HEK293 (cell line): ENCODE results near the gene DIS3L2.
A peak's percentile ranks its signal among the peaks of the same experiment; 100 is the strongest.
"Not testable (repeated sequence)": the region's sequence is repeated elsewhere in the genome, so short reads cannot be mapped to it uniquely, and the experiment has no call there.

Experiments used
- CTCF ChIA-PET: fragments of 350-600 bp; formaldehyde crosslinking; extraction: SDS; loops from one replicate; lab custom pipeline; 2021; ENCODE audit warnings: antibody characterized with exemption; lab: Yijun Ruan, JAX
- POLR2A ChIA-PET: fragments of 300-600 bp; formaldehyde crosslinking; extraction: SDS; loops from one replicate; lab custom pipeline; 2020; ENCODE audit warnings: antibody characterized with exemption, inconsistent platforms; lab: Yijun Ruan, JAX
- H3K27ac ChIP-seq: fragments of 200-500 bp; sonication (Bioruptor generic); 2 replicates; pipeline ENCODE4 v1.5.1; 2014; ENCODE audit warnings: low read depth, low read length, control low read depth, inconsistent platforms; ENCODE audit errors: extremely low read depth
- H3K36me3 ChIP-seq, 2 experiments: fragments of 200-500 bp in 1 of 2; sonication (Bioruptor generic) in 1 of 2; 1 replicate in 1 of 2; 2 replicates in 1 of 2; pipeline ENCODE4 v1.5.1; 2014 to 2017; ENCODE audit warnings: inconsistent platforms in 2 of 2, low read length in 2 of 2; ENCODE audit not compliant: control insufficient read depth in 2 of 2, insufficient read depth in 1 of 2
- H3K4me1 ChIP-seq: fragments of 200-500 bp; sonication (Bioruptor generic); 2 replicates; pipeline ENCODE4 v1.5.1; 2014; ENCODE audit warnings: mild to moderate bottlenecking, low read length, inconsistent platforms; ENCODE audit not compliant: control insufficient read depth, insufficient read depth
- H3K4me3 ChIP-seq: 2 replicates; pipeline ENCODE4 v1.5.1; 2011; ENCODE audit warnings: low read depth, mild to moderate bottlenecking, control low read depth, low read length, moderate library complexity
- H3K9me3 ChIP-seq: fragments of 200-500 bp; sonication (Bioruptor generic); 2 replicates; pipeline ENCODE4 v1.5.1; 2014; ENCODE audit warnings: low read depth, low read length, inconsistent platforms; ENCODE audit not compliant: control insufficient read depth, insufficient read depth
- ZFHX2 ChIP-seq: fragments of 450-650 bp; formaldehyde crosslinking; conservative IDR thresholded peaks from 2 replicates; pipeline ENCODE4 v1.5.1; 2016; ENCODE audit warnings: missing biosample characterization, missing genetic modification characterization
- ZNF157 ChIP-seq: fragments of 450-650 bp; formaldehyde crosslinking; IDR thresholded peaks from 2 replicates; pipeline ENCODE4 v1.5.1; 2016; ENCODE audit warnings: missing biosample characterization, missing genetic modification characterization
- ZNF223 ChIP-seq: fragments of 450-650 bp; formaldehyde crosslinking; IDR thresholded peaks from 2 replicates; pipeline ENCODE4 v1.5.1; 2016; ENCODE audit warnings: missing biosample characterization, missing genetic modification characterization
- ZNF530 ChIP-seq: fragments of 450-650 bp; formaldehyde crosslinking; IDR thresholded peaks from 2 replicates; pipeline ENCODE4 v1.5.1; 2016; ENCODE audit warnings: low read depth, missing biosample characterization, missing genetic modification characterization
- ZNF548 ChIP-seq: fragments of 450-650 bp; formaldehyde crosslinking; IDR thresholded peaks from 2 replicates; pipeline ENCODE4 v1.5.1; 2016; ENCODE audit warnings: missing biosample characterization, missing genetic modification characterization
- ZNF670 ChIP-seq: fragments of 450-650 bp; formaldehyde crosslinking; IDR thresholded peaks from 2 replicates; pipeline ENCODE4 v1.5.1; 2016; ENCODE audit warnings: missing biosample characterization, missing genetic modification characterization, low read depth
- TF ChIP-seq, protein P1 (sequence below): fragments of 450-650 bp; formaldehyde crosslinking; IDR thresholded peaks from 2 replicates; pipeline ENCODE4 v1.5.1; 2016; ENCODE audit warnings: missing biosample characterization, missing genetic modification characterization
- TF ChIP-seq, protein P2 (sequence below): fragments of 450-650 bp; formaldehyde crosslinking; optimal IDR thresholded peaks from 2 replicates; pipeline ENCODE3; 2016; ENCODE audit warnings: missing biosample characterization, mild to moderate bottlenecking, missing genetic modification characterization
- TF ChIP-seq, protein P3 (sequence below): IDR thresholded peaks from 2 replicates; pipeline ENCODE4 v1.6.1; 2011; ENCODE audit warnings: mild to moderate bottlenecking, low read depth, low read length, borderline replicate concordance
- TF ChIP-seq, protein P4 (sequence below): fragments of 450-650 bp; formaldehyde crosslinking; IDR thresholded peaks from 2 replicates; pipeline ENCODE4 v1.5.1; 2017; ENCODE audit warnings: missing biosample characterization, missing genetic modification characterization
- TF ChIP-seq, protein P5 (sequence below): fragments of 450-650 bp; formaldehyde crosslinking; IDR thresholded peaks from 2 replicates; pipeline ENCODE4; 2016; ENCODE audit warnings: missing biosample characterization, missing genetic modification characterization
- TF ChIP-seq, protein P6 (sequence below): fragments of 450-650 bp; formaldehyde crosslinking; IDR thresholded peaks from 2 replicates; pipeline ENCODE4 v1.5.0; 2017; ENCODE audit warnings: missing biosample characterization, missing genetic modification characterization, borderline replicate concordance

Gene DIS3L2

DNA sequence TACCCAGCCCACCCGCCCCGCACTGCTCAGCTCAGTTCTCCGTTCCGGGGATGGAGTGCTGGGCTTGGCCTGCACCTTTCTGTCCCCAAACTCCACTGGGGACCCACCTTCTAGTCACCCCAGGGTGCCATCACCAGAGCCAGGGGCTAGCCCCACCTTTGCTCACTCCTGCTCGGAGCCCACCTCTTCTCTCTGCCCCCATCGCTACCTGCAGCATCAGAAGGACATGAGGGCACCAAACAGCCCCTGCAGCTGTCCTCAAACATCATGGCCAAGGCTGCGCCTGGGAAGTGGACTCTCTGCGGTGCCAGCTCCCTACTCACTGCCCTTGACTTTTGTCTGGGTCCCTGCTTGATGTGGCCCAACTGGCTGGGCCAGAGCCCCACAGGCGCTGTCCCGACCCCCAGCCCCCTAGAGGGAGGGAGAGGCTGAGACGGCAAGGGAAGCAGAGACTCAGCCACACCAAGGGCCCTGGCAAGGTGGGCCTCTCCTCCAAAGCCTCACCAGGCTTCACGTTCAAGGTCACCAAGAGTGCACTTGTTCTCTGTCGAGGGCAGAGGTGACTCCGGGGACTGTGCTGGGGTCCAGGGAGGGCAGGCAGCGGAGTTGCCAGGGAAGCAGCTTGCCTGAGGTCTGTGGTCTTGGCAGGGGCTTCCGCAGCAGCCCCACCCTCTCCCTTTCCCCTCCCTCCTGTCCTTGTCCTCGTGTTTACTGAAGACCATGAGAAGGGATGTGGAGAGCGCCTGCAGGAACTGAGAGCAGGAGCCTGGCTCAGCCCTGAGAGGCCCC lies 403.5 kb downstream of the DIS3L2 start:
- CTCF ChIA-PET, result interaction anchor here (0.6 to 5.2 kb wide), 9 partner anchors 10 to 464 kb away, joined by 3 to 49 read pairs (median 5); no protein-coding TSS in a partner anchor
- POLR2A ChIA-PET, H3K36me3 ChIP-seq, H3K27ac ChIP-seq, H3K4me3 ChIP-seq, H3K4me1 ChIP-seq, H3K9me3 ChIP-seq: not testable (repeated sequence)

DNA sequence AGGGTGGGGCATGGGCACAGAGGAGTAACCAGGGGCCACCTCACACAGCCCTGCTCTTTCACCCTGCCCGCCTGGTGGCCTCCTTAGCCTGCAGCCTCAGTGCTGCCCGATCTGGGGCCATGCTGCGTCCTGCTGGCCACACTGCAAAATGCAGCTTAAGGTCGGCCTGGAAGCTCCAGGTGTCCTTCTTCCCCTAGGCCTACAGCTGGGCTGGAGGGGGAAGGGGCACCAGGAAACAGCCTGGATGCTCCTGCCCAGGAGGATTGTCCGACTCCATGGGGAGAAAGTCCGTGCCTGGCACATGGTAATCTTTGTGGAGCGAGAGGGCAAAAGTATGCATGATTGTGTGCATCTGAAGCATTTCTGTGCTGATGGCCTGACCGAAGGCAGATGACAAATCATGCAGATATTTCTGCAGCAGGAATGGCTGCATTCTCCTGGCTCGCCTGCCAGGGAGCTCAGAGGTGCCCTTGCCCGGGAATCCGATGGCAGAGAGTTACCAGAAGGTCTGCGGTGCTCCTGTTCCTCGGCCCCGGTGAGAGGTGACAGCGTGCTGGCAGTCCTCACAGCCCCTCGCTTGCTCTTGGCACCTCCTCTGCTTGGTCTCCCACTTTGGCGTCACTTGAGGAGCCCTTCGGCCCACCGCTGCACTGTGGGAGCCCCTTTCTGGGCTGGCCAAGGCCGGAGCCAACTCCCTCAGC lies 404.3 kb downstream of the DIS3L2 start:
- POLR2A ChIA-PET, result no interaction called here
- Histone ChIP-seq H3K36me3 (no peaks in the 10 kb centered on the region), H3K9me3 (no peaks in the 10 kb centered on the region), H3K27ac (no peak overlapping the region), H3K4me1 (no peaks in the 10 kb centered on the region)
- CTCF ChIA-PET, result interaction anchor here (0.6 to 5.2 kb wide), 10 partner anchors 9 to 465 kb away, joined by 3 to 49 read pairs (median 4); no protein-coding TSS in a partner anchor
- TF ChIP-seq ZNF530 (tag by site-specific recombination), result no peak
- TF ChIP-seq ZNF670 (tag by site-specific recombination), result no peak
- TF ChIP-seq, protein P1, sequence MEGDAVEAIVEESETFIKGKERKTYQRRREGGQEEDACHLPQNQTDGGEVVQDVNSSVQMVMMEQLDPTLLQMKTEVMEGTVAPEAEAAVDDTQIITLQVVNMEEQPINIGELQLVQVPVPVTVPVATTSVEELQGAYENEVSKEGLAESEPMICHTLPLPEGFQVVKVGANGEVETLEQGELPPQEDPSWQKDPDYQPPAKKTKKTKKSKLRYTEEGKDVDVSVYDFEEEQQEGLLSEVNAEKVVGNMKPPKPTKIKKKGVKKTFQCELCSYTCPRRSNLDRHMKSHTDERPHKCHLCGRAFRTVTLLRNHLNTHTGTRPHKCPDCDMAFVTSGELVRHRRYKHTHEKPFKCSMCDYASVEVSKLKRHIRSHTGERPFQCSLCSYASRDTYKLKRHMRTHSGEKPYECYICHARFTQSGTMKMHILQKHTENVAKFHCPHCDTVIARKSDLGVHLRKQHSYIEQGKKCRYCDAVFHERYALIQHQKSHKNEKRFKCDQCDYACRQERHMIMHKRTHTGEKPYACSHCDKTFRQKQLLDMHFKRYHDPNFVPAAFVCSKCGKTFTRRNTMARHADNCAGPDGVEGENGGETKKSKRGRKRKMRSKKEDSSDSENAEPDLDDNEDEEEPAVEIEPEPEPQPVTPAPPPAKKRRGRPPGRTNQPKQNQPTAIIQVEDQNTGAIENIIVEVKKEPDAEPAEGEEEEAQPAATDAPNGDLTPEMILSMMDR, result peak; percentile 77
- TF ChIP-seq, protein P2, sequence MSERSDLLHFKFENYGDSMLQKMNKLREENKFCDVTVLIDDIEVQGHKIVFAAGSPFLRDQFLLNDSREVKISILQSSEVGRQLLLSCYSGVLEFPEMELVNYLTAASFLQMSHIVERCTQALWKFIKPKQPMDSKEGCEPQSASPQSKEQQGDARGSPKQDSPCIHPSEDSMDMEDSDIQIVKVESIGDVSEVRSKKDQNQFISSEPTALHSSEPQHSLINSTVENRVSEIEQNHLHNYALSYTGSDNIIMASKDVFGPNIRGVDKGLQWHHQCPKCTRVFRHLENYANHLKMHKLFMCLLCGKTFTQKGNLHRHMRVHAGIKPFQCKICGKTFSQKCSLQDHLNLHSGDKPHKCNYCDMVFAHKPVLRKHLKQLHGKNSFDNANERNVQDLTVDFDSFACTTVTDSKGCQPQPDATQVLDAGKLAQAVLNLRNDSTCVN (tag by site-specific recombination), result no peak
- TF ChIP-seq, all 188 proteins: peak for 1
- H3K4me3 ChIP-seq, result no peak overlapping the region

DNA sequence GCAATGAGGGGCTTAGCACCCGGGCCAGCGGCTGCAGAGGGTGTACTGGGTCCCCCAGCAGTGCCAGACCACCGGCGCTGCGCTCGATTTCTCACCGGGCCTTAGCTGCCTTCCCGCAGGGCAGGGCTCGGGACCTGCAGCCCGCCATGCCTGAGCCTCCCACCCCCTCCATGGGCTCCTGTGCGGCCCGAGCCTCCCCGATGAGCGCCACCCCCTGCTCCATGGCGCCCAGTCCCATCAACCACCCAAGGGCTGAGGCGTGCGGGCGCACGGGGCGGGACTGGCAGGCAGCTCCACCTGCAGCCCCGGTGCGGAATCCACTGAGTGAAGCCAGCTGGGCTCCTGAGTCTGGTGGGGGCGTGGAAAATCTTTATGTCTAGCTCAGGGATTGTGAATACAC lies 404.9 kb downstream of the DIS3L2 start:
- POLR2A ChIA-PET, result not testable (repeated sequence)

DNA sequence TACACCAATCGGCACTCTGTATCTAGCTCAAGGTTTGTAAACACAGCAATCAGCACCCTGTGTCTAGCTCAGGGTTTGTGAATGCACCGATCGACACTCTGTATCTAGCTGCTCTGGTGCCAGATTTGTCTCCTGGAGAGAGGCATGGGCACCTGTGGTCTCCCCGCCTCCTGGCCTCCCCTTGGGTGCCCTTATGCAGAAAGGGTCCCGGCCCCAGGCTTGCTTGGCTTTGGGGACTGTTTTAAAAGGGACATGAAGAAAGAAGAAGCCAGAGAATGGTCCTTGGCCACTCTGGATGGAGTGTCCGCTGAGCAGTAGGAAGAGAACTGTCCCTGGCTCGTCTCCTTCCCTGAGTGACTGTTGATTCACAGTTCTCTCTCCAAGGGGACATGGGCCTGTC lies 405.5 kb downstream of the DIS3L2 start:
- H3K4me1 ChIP-seq, result no peaks in the 10 kb centered on the region
- POLR2A ChIA-PET, result no interaction called here
- TF ChIP-seq, protein P3, sequence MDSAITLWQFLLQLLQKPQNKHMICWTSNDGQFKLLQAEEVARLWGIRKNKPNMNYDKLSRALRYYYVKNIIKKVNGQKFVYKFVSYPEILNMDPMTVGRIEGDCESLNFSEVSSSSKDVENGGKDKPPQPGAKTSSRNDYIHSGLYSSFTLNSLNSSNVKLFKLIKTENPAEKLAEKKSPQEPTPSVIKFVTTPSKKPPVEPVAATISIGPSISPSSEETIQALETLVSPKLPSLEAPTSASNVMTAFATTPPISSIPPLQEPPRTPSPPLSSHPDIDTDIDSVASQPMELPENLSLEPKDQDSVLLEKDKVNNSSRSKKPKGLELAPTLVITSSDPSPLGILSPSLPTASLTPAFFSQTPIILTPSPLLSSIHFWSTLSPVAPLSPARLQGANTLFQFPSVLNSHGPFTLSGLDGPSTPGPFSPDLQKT, result no peak
- TF ChIP-seq ZNF157 (tag by site-specific recombination), result no peak
- TF ChIP-seq, protein P4, sequence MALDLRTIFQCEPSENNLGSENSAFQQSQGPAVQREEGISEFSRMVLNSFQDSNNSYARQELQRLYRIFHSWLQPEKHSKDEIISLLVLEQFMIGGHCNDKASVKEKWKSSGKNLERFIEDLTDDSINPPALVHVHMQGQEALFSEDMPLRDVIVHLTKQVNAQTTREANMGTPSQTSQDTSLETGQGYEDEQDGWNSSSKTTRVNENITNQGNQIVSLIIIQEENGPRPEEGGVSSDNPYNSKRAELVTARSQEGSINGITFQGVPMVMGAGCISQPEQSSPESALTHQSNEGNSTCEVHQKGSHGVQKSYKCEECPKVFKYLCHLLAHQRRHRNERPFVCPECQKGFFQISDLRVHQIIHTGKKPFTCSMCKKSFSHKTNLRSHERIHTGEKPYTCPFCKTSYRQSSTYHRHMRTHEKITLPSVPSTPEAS, result no peak
- TF ChIP-seq ZNF548 (tag by site-specific recombination), result no peak
- TF ChIP-seq, protein P5, sequence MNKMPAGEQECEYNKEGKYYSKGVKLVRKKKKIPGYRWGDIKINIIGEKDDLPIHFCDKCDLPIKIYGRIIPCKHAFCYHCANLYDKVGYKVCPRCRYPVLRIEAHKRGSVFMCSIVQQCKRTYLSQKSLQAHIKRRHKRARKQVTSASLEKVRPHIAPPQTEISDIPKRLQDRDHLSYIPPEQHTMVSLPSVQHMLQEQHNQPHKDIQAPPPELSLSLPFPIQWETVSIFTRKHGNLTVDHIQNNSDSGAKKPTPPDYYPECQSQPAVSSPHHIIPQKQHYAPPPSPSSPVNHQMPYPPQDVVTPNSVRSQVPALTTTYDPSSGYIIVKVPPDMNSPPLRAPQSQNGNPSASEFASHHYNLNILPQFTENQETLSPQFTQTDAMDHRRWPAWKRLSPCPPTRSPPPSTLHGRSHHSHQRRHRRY (tag by site-specific recombination), result no peak
- TF ChIP-seq ZNF223 (tag by site-specific recombination), result no peak
- TF ChIP-seq, protein P6, sequence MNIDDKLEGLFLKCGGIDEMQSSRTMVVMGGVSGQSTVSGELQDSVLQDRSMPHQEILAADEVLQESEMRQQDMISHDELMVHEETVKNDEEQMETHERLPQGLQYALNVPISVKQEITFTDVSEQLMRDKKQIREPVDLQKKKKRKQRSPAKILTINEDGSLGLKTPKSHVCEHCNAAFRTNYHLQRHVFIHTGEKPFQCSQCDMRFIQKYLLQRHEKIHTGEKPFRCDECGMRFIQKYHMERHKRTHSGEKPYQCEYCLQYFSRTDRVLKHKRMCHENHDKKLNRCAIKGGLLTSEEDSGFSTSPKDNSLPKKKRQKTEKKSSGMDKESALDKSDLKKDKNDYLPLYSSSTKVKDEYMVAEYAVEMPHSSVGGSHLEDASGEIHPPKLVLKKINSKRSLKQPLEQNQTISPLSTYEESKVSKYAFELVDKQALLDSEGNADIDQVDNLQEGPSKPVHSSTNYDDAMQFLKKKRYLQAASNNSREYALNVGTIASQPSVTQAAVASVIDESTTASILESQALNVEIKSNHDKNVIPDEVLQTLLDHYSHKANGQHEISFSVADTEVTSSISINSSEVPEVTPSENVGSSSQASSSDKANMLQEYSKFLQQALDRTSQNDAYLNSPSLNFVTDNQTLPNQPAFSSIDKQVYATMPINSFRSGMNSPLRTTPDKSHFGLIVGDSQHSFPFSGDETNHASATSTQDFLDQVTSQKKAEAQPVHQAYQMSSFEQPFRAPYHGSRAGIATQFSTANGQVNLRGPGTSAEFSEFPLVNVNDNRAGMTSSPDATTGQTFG (tag by site-specific recombination), result no peak
- TF ChIP-seq ZFHX2 (tag by site-specific recombination), result no peak

More for the DNA sequence above, 404.9 kb downstream of the DIS3L2 start:
- not testable (repeated sequence) for H3K27ac ChIP-seq, H3K4me3 ChIP-seq, H3K36me3 ChIP-seq, H3K4me1 ChIP-seq, H3K9me3 ChIP-seq
- CTCF ChIA-PET, result interaction anchor here (0.6 to 5.2 kb wide), 10 partner anchors 8 to 466 kb away, joined by 3 to 49 read pairs (median 5); partner anchors contain the start of gene ALPP

More for the DNA sequence above, 405.5 kb downstream of the DIS3L2 start:
- CTCF ChIA-PET, result interaction anchor here (0.6 to 5.2 kb wide), 11 partner anchors 11 to 640 kb away, joined by 3 to 49 read pairs (median 3); partner anchors contain the start of gene ALPP
- Histone ChIP-seq H3K36me3 (no peaks in the 10 kb centered on the region), H3K4me3 (no peak overlapping the region), H3K27ac (no peak overlapping the region), H3K9me3 (no peaks in the 10 kb centered on the region)
